Dermis microvascular lymphatic vessel endothelial cell (primary cell): ENCODE results near the gene RABAC1. TPM values are rescaled to one million over a fixed set of nuclear protein-coding genes. Genes with fewer than 3 reads are reported as not detected.

Experiments used
- DNase-seq, 2 donors: peaks; one replicate each; pipeline versions ENCODE4 v3.0.0 to v3.0.0-alpha.2; 2010; ENCODE audit warnings: low read depth in 2 of 2
- total RNA-seq: library from RNA; depleted of rRNA; stranded (reverse); fragments of >200 nt; gene quantifications from 2 replicates; pipeline ENCODE4 v1.2.1, GENCODE V29; 2014

Gene RABAC1
- total RNA-seq, 1 donor from 2014 or later = 104 TPM

DNA sequence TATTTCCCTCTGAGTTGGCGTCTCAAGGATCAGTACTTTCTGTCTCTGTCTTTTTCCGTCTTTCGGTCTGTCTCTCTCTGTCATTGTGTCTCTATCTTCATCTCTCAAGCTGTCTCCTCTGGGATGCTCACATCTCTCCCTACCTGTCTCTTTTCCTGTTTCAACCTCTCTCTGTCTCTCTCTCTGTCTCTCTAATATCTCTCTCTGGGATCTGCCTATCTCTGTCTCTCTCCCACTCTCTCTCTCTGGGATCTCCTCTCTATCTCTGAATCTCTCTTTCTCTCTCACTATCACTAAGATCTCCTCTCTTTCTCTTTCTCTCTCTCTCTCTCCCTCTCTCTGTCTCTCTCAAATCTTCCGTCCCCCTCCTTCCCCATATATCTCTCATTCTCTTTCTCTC is 30.9 kb upstream of the RABAC1 start:
- DNase-seq = no peak

DNA sequence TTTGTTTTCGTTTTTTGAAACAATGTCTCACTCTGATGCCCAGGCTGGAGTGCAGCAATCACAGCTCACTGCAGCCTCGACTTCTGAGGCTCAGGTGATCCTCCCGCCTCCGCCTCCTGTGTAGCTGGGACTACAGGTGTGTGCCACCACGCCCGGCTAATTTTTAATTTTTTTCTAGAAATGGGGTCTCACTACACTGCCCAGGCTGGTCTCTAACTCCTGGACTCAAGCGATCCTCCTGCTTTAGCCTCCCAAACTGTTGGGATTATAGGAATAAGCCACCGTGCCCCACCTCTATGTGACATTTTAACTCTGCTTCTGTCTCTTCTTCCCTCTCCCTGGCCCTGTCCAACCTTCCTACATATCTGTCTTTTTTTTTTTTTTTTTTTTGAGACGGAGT is 29.8 kb upstream of the RABAC1 start:
- no peak for DNase-seq

DNA sequence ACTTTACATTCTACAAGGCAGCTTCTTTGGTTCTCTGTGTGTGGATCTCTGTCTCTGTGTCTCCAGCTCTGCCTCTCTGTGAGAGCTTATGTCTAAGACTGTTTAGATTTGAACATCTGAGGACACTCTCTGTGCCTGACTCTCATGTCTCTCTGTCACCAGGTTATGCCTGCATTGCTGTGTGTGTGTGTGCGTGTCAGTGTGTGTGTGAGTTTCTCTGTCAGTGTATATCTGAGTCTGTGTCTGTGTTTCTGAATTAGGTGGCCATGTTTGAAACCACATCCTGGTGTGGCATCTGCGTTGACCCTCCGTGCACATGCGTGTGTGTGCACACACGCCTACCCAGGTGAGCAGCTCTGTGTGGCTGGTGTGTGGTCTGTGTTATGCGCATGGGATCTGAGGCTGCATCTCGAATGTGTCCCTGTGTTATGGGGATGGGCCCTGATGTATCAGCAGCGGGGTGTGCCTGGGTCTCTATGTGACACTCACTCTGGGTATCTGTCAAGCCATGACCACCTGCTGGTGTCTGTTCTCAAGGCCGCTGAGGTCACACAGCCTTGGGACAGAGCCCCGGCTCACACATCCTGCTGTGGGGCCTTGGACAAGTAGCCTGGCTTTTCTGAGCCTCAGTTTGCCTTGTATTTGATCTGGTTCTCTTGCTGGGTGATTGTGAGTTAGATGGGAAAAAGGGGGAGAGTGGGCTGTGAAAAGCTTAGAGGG is 28.2 kb upstream of the RABAC1 start:
- no peak for DNase-seq

- DNase-seq = no peak
Measured at GRCh38 chr19:41984961-41985360, 25.8 kb upstream of the RABAC1 start.

GRCh38 chr19:41981724-41982123 is 22.6 kb upstream of the RABAC1 start:
- DNase-seq = no peak

- no peak for DNase-seq
Measured at GRCh38 chr19:41978470-41978869, 19.3 kb upstream of the RABAC1 start.

GRCh38 chr19:41977916-41978315 is 18.8 kb upstream of the RABAC1 start:
- DNase-seq = no peak

- DNase-seq = no peak
Measured at GRCh38 chr19:41974652-41975051, 15.5 kb upstream of the RABAC1 start.

GRCh38 chr19:41971363-41971762 is 12.2 kb upstream of the RABAC1 start:
- no peak for DNase-seq

DNA sequence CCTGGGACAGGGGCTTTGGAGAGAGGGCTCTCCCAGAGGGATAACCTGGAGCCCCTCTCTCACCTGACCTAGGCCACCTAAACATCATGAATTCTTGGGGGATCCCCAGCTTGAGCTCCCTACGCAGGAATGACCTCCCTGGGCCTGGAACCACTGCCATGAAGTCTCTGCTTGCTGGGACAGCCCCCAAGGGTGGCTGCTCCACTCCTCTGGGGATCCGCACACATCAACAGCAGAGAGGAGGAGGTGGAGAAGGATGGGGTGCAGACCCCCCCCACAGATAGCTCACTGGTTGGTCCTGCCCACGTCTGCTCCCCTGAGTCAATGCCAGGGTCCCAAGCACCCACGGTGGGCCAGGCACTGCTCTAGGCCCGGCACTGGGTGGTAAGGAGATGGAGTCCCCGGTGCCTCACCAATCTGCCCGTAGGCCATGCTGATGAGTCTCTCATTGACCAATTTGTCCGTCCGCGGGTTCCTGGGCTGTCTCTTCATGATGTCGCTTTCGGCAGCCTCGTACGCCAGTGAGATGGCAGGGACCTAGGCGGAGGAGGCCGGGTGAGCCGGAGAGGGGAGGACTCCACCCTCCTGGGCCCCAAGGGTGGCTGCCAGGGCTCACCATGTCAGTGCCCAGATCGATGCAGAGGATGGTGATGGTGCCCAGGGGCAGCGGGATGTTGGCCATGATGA is 10.8 kb upstream of the RABAC1 start:
- DNase-seq = no peak

DNA sequence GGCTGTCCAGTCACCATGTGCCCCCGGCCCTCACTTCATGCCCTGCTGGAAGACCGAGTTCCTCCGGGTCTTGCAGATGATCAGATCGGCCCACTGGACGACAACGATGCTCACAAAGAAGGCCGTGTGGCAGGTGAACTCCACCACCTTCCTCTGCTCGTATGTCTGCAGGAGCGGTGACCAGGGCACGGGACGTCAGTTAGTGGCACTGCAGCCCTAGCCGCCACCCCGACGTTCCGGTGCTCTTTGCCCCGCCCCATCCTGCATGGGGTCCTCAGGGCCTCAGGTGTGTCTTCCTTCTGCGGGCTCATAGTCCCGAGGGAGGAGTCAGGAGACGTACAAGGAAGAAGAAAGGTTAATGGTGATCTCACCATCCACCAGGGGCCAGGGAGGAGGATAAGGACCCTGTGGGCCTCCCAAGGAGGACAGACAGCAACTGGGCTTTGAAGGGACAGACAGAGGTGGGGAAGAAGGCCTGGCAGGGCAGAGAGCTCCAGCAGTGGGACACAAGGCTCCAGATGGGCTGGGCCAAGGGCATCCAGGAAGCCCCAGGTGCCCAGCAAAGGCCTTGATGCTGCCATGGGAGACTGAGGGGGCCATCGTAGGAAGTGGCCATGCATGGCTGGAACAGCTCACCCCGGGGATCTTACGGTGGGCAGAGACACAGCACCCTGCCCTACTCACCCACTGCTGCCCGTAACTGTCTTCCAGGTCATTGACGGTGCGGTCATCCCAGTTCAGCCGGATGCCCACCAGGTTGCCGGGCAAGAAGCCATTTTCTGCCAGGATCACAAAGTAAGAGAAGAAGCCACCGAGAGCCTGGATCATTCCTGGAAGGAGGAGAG is 9.9 kb upstream of the RABAC1 start:
- DNase-seq = no peak

DNA sequence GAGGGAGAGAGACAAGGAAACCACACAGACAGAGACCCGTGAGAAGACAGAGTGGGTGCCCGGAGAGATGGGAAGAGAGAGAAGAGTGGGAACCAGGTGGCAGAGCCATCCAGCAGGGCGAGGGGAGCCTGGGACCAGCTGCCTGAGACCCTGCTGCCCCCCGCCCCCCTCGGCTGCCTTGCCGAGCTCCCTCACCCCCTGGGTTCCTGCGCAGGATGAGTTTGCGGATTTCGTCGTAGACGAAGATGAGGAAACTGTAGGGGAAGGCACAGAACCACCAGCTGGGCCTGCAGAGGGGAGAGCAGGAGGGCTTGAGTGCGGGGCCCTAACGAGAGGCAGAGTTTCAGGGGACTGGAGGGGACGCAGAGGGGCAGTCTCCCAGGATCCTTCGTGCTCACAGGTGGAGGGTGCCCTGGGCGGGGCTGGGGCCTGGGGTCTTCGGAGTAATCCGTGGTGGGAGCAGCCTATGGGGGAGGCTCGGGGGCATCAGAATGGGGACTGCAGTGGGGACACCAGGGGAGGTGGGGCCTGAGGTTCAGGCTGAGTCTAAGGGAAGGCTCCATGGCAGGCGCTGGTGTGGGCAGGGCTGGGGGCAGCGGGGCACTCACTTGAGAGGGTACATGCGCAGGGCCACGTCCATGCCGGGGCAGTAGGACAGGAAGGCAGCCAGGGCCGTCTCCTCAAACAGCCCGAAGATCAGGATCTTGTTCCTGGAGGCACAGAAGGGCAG is 8.1 kb upstream of the RABAC1 start:
- no peak for DNase-seq

GRCh38 chr19:41965106-41965505 is 6.0 kb upstream of the RABAC1 start:
- no peak for DNase-seq

- no peak for DNase-seq
Measured at GRCh38 chr19:41960973-41961372, 1.9 kb upstream of the RABAC1 start.

GRCh38 chr19:41958367-41959055 is 610 bp downstream of the RABAC1 start:
- DNase-seq = peak; percentile 29 to 86

GRCh38 chr19:41957838-41958366 is 1.2 kb downstream of the RABAC1 start:
- peak; percentile 52 to 86 for DNase-seq

DNA sequence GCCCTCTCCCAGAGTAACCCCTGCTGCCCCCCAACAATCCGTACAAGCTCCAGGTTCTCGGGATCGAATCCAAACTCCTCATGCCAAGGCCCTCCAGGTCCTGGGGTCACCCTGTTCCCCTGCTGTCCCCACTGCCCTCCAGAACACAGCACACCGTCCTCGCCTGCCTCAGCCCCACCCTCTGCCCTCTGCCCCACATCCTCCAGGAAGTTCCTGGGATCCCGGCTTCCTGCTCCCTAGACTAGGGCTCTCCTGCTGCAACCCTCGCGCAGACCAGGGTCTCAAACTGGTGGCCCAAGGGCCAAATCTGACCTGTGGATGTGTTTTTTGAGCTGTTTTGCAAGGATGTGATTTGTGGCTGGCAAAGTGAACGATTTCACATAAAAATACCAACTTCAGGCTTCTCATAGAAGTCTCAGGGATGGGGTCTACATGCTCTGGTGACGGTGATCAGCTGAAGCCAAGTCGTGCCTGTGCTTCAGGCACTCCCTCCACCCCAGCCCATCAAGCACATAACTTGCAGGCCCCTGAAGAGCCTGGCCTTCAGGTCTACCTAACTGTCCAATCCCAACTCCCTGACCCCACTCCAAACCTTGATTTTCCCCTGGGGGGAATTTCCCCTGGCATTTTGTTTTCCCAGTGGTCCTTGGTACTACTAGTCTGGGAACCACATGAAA is 1.8 kb downstream of the RABAC1 start:
- DNase-seq = no peak

DNA sequence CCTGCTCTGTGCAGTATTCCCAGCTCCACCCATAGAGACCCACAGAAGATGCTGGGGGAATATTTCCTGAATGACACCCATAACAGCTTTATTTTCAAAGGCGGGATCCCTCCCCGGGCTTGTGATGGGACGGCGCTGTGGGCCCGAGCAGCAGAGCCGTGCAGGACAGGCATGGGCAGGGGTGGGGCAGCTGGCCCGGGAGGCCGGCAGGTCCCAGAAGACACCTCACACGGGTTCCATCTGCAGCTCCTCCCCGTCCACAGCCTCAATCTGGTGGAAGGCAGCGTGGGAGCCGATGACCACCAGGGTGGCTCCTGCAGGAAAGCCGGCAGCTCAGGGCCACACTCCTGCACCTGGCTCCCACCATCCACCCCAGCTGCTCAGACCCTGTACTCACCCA is 2.5 kb downstream of the RABAC1 start:
- DNase-seq = no peak

DNA sequence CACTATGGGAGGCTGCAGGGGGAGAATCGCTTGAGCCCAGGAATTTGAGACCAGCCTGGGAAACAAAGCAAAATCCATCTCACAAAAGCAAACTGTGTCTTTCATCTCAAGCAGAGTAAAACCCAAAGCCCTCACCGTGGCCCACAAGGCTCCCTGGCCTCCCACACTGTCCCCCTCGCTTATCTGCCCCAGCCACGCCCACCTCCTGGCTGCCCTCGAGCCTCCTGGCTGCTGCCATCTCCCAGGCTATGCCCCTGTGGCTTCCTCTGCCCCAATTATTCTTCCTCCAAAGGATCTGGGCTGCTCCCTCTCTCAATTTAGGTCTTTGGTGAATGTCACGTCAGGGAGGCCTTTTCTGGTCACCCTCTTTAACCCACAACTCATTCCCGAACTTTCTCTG is 3.6 kb downstream of the RABAC1 start:
- no peak for DNase-seq

DNA sequence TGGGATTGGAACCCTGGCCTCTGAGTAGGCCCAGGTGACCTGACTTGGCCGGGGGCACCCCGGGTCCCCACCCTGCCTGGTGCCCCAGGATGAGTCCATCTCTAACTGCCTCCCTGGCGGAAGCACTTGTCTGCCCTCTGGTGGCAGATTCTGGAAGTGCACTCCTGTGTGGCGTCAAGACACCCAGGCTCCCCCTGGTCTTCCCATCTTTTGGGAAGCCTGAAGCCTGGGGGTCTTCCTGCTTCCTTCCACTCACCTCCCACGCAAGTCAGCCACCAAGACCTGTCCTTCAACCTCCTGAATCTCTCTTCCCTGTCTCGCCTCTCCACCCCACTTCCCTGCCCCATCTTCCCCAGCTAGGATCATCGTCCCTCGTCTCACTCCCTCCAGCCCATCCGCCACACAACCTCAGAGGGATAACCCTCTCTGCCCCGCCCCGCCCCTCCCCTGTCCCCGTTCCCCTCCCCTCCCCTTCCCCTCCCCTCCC is 7.4 kb downstream of the RABAC1 start:
- peak; percentile 40 to 57 for DNase-seq
